Brain pericyte (primary cell): Measurements from ENCODE around the gene MYOM3.
"Not testable (repeated sequence)": the region's sequence is repeated elsewhere in the genome, so short reads cannot be mapped to it uniquely, and the experiment has no call there.

Experiments
- DNase-seq: peaks from one replicate; pipeline ENCODE4 v3.0.0-alpha.2; 2012; ENCODE audit warnings: low read depth, low spot score

The MYOM3 gene

GRCh38 chr1:24030976-24031516 is 80.9 kb downstream of the MYOM3 start:
- not testable (repeated sequence) for DNase-seq

- no peak for DNase-seq
These were observed 84.0 kb downstream of the MYOM3 start for GRCh38 chr1:24027838-24028468.

GRCh38 chr1:24022581-24023361 is 89.2 kb downstream of the MYOM3 start:
- no peak for DNase-seq

GRCh38 chr1:24021403-24022266 is 90.3 kb downstream of the MYOM3 start:
- no peak for DNase-seq

GRCh38 chr1:24020470-24020869 is 91.5 kb downstream of the MYOM3 start:
- no peak for DNase-seq

- no peak for DNase-seq
These were observed 91.9 kb downstream of the MYOM3 start for GRCh38 chr1:24020025-24020424.

GRCh38 chr1:24018611-24019580 is 93.0 kb downstream of the MYOM3 start:
- DNase-seq: peak; percentile 93

GRCh38 chr1:24015221-24016210 is 96.4 kb downstream of the MYOM3 start:
- no peak for DNase-seq

- DNase-seq: not testable (repeated sequence)
These were observed 99.1 kb downstream of the MYOM3 start for GRCh38 chr1:24012878-24013277.

GRCh38 chr1:24010650-24011049 is 101.3 kb downstream of the MYOM3 start:
- DNase-seq: no peak

GRCh38 chr1:24009406-24009805 is 102.5 kb downstream of the MYOM3 start:
- no peak for DNase-seq

- not testable (repeated sequence) for DNase-seq
These were observed 103.3 kb downstream of the MYOM3 start for GRCh38 chr1:24008574-24009184.

- DNase-seq: no peak
These were observed 104.9 kb downstream of the MYOM3 start for GRCh38 chr1:24007079-24007478.
